H1 (cell line): ENCODE data around the gene FGF11. TPM values are rescaled to one million over a fixed set of nuclear protein-coding genes. Genes with fewer than 3 reads are reported as not detected.

ENCODE experiments used
- CTCF ChIA-PET: fragments of 300-600 bp; sonication (Branson Sonifier 250); formaldehyde crosslinking; loops from one replicate; lab custom pipeline; 2021; ENCODE audit not compliant: partially characterized antibody; lab: Charles Lee
- POLR2A ChIA-PET: fragments of 300-600 bp; sonication (Branson Sonifier 250); formaldehyde crosslinking; loops from one replicate; lab custom pipeline; 2021; ENCODE audit warnings: inconsistent platforms; ENCODE audit not compliant: partially characterized antibody; lab: Charles Lee
- DNase-seq, 2 experiments: peaks; one replicate each; pipeline versions ENCODE4 v3.0.0 to v3.0.0-alpha.2; 2010 to 2022; ENCODE audit warnings: low spot score in 2 of 2, low read depth in 1 of 2, mixed read lengths in 1 of 2
- FAIRE-seq: peaks from 2 replicates; lab custom pipeline; 2011; peaks lifted over from hg19 to GRCh38; lab: Jason Lieb, UNC
- H2AFZ ChIP-seq: 2 replicates; pipeline ENCODE4 v1.8.1; 2012; ENCODE audit warnings: low read length, inconsistent platforms
- H2AK5ac ChIP-seq: 2 replicates; pipeline ENCODE4 v1.6.1; 2013; ENCODE audit warnings: low read depth, low read length
- H2BK120ac ChIP-seq: replicated peaks from 2 replicates; pipeline ENCODE3; 2013; ENCODE audit warnings: low read depth, low read length, inconsistent platforms
- H2BK12ac ChIP-seq: 2 replicates; pipeline ENCODE4 v1.6.1; 2013; ENCODE audit warnings: low read depth, low read length
- H2BK15ac ChIP-seq: 2 replicates; pipeline ENCODE4 v1.6.1; 2013; ENCODE audit warnings: low read length
- H2BK20ac ChIP-seq: 2 replicates; pipeline ENCODE4 v1.6.1; 2013; ENCODE audit warnings: low read length
- H2BK5ac ChIP-seq: 2 replicates; pipeline ENCODE4 v1.6.1; 2013; ENCODE audit warnings: low read depth, low read length
- H3K14ac ChIP-seq: 2 replicates; pipeline ENCODE4 v1.6.1; 2013; ENCODE audit warnings: inconsistent platforms; ENCODE audit not compliant: insufficient read length
- H3K18ac ChIP-seq: 2 replicates; pipeline ENCODE4 v1.6.1; 2013; ENCODE audit warnings: low read length; ENCODE audit errors: extremely low read depth
- H3K23ac ChIP-seq: 2 replicates; pipeline ENCODE4 v1.6.1; 2013; ENCODE audit warnings: inconsistent platforms; ENCODE audit not compliant: insufficient read length
- H3K23me2 ChIP-seq: 2 replicates; pipeline ENCODE4 v1.6.1; 2013; ENCODE audit warnings: low read depth, low read length
- H3K27ac ChIP-seq: 2 replicates; pipeline ENCODE4 v1.6.1; 2011; ENCODE audit warnings: low read depth, low read length, inconsistent platforms
- H3K27me3 ChIP-seq, 4 experiments: replicated peaks in 1 of 4; 1 replicate in 1 of 4; 2 replicates in 3 of 4; pipeline versions ENCODE4 v1.6.1 to v1.8.1; 2011 to 2013; ENCODE audit warnings: low read length in 3 of 4, mild to moderate bottlenecking in 3 of 4, inconsistent platforms in 2 of 4, mixed read lengths in 2 of 4, moderate library complexity in 1 of 4; ENCODE audit not compliant: control insufficient read depth in 3 of 4, insufficient read depth in 3 of 4; ENCODE audit errors: extremely low read depth in 1 of 4
- H3K36me3 ChIP-seq, 4 experiments: 2 replicates each; pipeline versions ENCODE4 v1.6.1 to v1.8.1; 2011 to 2013; ENCODE audit warnings: mild to moderate bottlenecking in 4 of 4, low read length in 3 of 4, moderate library complexity in 2 of 4, control low read depth in 1 of 4, inconsistent platforms in 1 of 4; ENCODE audit not compliant: insufficient read depth in 4 of 4, control insufficient read depth in 2 of 4
- H3K4ac ChIP-seq: replicated peaks from 2 replicates; pipeline ENCODE3; 2013; ENCODE audit warnings: low read length, low read depth, mixed read lengths, inconsistent platforms; ENCODE audit not compliant: insufficient read length
- H3K4me1 ChIP-seq, 4 experiments: replicated peaks in 1 of 4; 1 replicate in 1 of 4; 2 replicates in 3 of 4; pipeline versions ENCODE4 v1.6.1 to v1.8.1; 2011 to 2013; ENCODE audit warnings: low read length in 3 of 4, inconsistent platforms in 2 of 4, mixed read lengths in 1 of 4; ENCODE audit not compliant: insufficient read depth in 4 of 4, control insufficient read depth in 3 of 4
- H3K4me2 ChIP-seq, 2 experiments: 2 replicates each; pipeline versions ENCODE4 v1.6.1 to v1.8.1; 2011 to 2013; ENCODE audit warnings: low read depth in 2 of 2, low read length in 2 of 2, control low read depth in 1 of 2, inconsistent platforms in 1 of 2, mild to moderate bottlenecking in 1 of 2; ENCODE audit not compliant: insufficient read depth in 1 of 2
- H3K4me3 ChIP-seq, 4 experiments: fragments of 200-600, 300-600 bp in 1 of 4; sonication (generic), shearing (Covaris generic), sonication (Bioruptor Twin) in 1 of 4; 2 replicates each; pipeline versions ENCODE4 v1.5.1 to v1.8.1; 2011 to 2016; ENCODE audit warnings: low read length in 4 of 4, low read depth in 3 of 4, control low read depth in 2 of 4, inconsistent platforms in 2 of 4, mild to moderate bottlenecking in 2 of 4, mixed read lengths in 1 of 4, moderate library complexity in 1 of 4; ENCODE audit not compliant: insufficient read depth in 2 of 4; ENCODE audit errors: extremely low read depth in 1 of 4
- H3K56ac ChIP-seq: replicated peaks from 2 replicates; pipeline ENCODE3; 2013; ENCODE audit warnings: low read depth, mild to moderate bottlenecking, mixed read lengths, low read length, inconsistent platforms; ENCODE audit not compliant: insufficient read length
- H3K79me1 ChIP-seq: 2 replicates; pipeline ENCODE4 v1.6.1; 2013; ENCODE audit warnings: low read depth, low read length, control low read depth
- H3K79me2 ChIP-seq, 2 experiments: 2 replicates each; pipeline versions ENCODE4 v1.6.1 to v1.8.1; 2012 to 2013; ENCODE audit warnings: low read length in 2 of 2, mild to moderate bottlenecking in 2 of 2, inconsistent platforms in 1 of 2; ENCODE audit not compliant: insufficient read depth in 2 of 2, control insufficient read depth in 1 of 2
- H3K9ac ChIP-seq, 4 experiments: replicated peaks in 1 of 4; 1 replicate in 1 of 4; 2 replicates in 3 of 4; pipeline versions ENCODE4 v1.6.1 to v1.8.1; 2011 to 2013; ENCODE audit warnings: low read depth in 3 of 4, low read length in 3 of 4, control low read depth in 2 of 4, mild to moderate bottlenecking in 2 of 4, moderate library complexity in 2 of 4, inconsistent platforms in 1 of 4; ENCODE audit errors: extremely low read depth in 1 of 4
- H3K9me3 ChIP-seq, 2 experiments: 2 replicates each; pipeline versions ENCODE4 v1.6.1 to v1.8.1; 2012 to 2013; ENCODE audit warnings: mild to moderate bottlenecking in 2 of 2, moderate library complexity in 2 of 2, control low read depth in 1 of 2, inconsistent platforms in 1 of 2, low read depth in 1 of 2, low read length in 1 of 2, mixed read lengths in 1 of 2; ENCODE audit not compliant: insufficient read depth in 2 of 2
- H4K20me1 ChIP-seq, 2 experiments: replicated peaks in 1 of 2; 2 replicates each; pipeline versions ENCODE3 to v1.8.1; 2011 to 2013; ENCODE audit warnings: inconsistent platforms in 2 of 2, low read length in 2 of 2, mild to moderate bottlenecking in 1 of 2; ENCODE audit not compliant: insufficient read depth in 2 of 2, control insufficient read depth in 1 of 2
- H4K5ac ChIP-seq: 2 replicates; pipeline ENCODE4 v1.6.1; 2013; ENCODE audit warnings: low read length, low read depth, mixed read lengths, inconsistent platforms; ENCODE audit not compliant: insufficient read length
- H4K8ac ChIP-seq: 2 replicates; pipeline ENCODE4 v1.8.0; 2013; ENCODE audit warnings: mild to moderate bottlenecking, moderate library complexity, low read length, inconsistent platforms; ENCODE audit not compliant: insufficient read depth; ENCODE audit errors: extremely low read depth
- H4K91ac ChIP-seq: replicated peaks from 2 replicates; pipeline ENCODE3; 2013; ENCODE audit warnings: low read length, mixed read lengths, inconsistent platforms; ENCODE audit not compliant: insufficient read length
- CTBP2 ChIP-seq: IDR thresholded peaks from 2 replicates; pipeline ENCODE4 v1.7.0; 2011; ENCODE audit warnings: borderline replicate concordance, mild to moderate bottlenecking, moderate library complexity, mixed read lengths, low read length; ENCODE audit not compliant: insufficient read depth, insufficient read length
- EGR1 ChIP-seq: IDR thresholded peaks from 2 replicates; pipeline ENCODE4 v1.6.1; 2011; ENCODE audit warnings: low read depth, low read length, borderline replicate concordance
- JUND ChIP-seq: IDR thresholded peaks from 2 replicates; pipeline ENCODE4 v1.6.1; 2011; ENCODE audit warnings: mild to moderate bottlenecking, improper control_type of control experiment, low read length
- RFX5 ChIP-seq: IDR thresholded peaks from 2 replicates; pipeline ENCODE4 v1.6.1; 2011; ENCODE audit warnings: low read depth, low read length, improper control_type of control experiment, borderline replicate concordance
- SIN3A ChIP-seq, 2 experiments: IDR thresholded peaks in 1 of 2; conservative IDR thresholded peaks in 1 of 2; 2 replicates each; pipeline ENCODE4 v1.6.1; 2011 to 2012; ENCODE audit warnings: low read length in 2 of 2, improper control_type of control experiment in 1 of 2, low read depth in 1 of 2, mild to moderate bottlenecking in 1 of 2
- SUZ12 ChIP-seq: fragments of 200-600 bp; sonication (generic); IDR thresholded peaks from 2 replicates; pipeline ENCODE4 v1.6.1; 2012; ENCODE audit warnings: mild to moderate bottlenecking, inconsistent platforms, low read length, moderate library complexity, mixed read lengths
- TCF12 ChIP-seq: IDR thresholded peaks from 2 replicates; pipeline ENCODE4 v1.6.1; 2011; ENCODE audit warnings: low read depth, mild to moderate bottlenecking, low read length
- WGBS, 2 experiments: shearing (Covaris generic) in 1 of 2; methylation state at CpG; one replicate each; pipeline versions ENCODE4 v1.1.6 to v1.1.7; 2013 to 2015; ENCODE audit warnings: low lambda C conversion rate in 2 of 2, mixed read lengths in 2 of 2, inconsistent platforms in 1 of 2, low coverage in 1 of 2, missing lambda C conversion rate in 1 of 2; ENCODE audit not compliant: insufficient replicate concordance in 2 of 2, insufficient coverage in 1 of 2, insufficient read length in 1 of 2; ENCODE audit errors: extremely low coverage in 1 of 2, missing lambda C conversion rate in 1 of 2; 5-methylcytosine and 5-hydroxymethylcytosine counted together
- polyA plus RNA-seq, 7 experiments: library from polyadenylated mRNA; depleted of rRNA in 3 of 7; stranded (reverse) in 5 of 7; unstranded in 2 of 7; fragments of >200 nt in 5 of 7; fragments of 200-250 nt in 2 of 7; gene quantifications; 1 replicate in 5 of 7; 2 replicates in 1 of 7; 4 replicates in 1 of 7; pipeline versions ENCODE4 v1.2.1 to v1.2.3, GENCODE V29; 2011 to 2013; ENCODE audit warnings: missing spikeins in 2 of 7, mixed read lengths in 2 of 7
- total RNA-seq: library from RNA; stranded (reverse); fragmentation: NEBNext Ultra II Directional; extraction: Animal tissue kit (Norgen Biotek cat#: 25700); gene quantifications from 2 replicates; pipeline ENCODE4 v1.2.1, GENCODE V29; 2021
- TF ChIP-seq, protein P1 (sequence below): IDR thresholded peaks from 2 replicates; pipeline ENCODE4 v1.6.1; 2012; ENCODE audit warnings: inconsistent platforms
- TF ChIP-seq, protein P2 (sequence below): IDR thresholded peaks from 2 replicates; pipeline ENCODE4 v1.6.1; 2011; ENCODE audit warnings: low read length, improper control_type of control experiment

FGF11 gene
- total and polyA plus RNA-seq, 2 of the 8 experiments (the other 6 are each of a cell fraction or from before 2014, with no cell fraction given) = 11.8 to 26.1 TPM

DNA sequence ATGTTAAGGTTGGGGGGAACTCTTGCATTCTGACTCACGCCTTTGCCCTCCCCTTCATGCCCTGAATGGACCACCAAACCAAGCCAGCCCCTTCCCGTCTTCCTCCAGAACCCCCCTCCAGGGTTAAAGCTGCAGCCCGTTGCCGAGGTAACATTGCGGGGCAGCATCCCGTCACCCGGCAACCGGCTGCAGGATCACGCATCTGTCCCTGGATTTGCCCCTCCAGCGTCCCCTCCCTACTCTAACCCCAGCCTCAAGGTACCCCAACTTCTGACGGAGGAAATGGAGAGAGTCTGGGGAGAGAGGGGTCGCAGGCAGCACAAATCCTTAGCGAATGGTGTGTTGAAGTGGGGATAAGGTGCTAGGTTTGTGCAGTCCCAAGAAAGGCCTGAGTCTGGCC, 32.2 kb upstream of the FGF11 start:
- H2BK20ac ChIP-seq = no peak overlapping the region
- H3K23ac ChIP-seq = no peak overlapping the region
- peak overlapping the region; percentile 1 to 90; a peak in 2 of 4 replicates for H3K4me2 ChIP-seq
- no peak for FAIRE-seq
- no peak overlapping the region for H4K8ac ChIP-seq
- no peak overlapping the region for H3K27ac ChIP-seq
- peaks cover 2 to 19% (median 17%) of the 10 kb centered on the region in 4 experiments; a peak in 5 of 8 replicates for H3K36me3 ChIP-seq
- peaks cover 17% of the 10 kb centered on the region; the same call in 1 of the 2 replicates for H3K23me2 ChIP-seq
- H2BK12ac ChIP-seq = no peak overlapping the region
- no peak overlapping the region for H3K56ac ChIP-seq
- no peak overlapping the region for H3K9ac ChIP-seq
- H3K79me1 ChIP-seq = peaks cover 4% of the 10 kb centered on the region; the same call in 1 of the 2 replicates
- H3K4ac ChIP-seq = no peak overlapping the region
- peaks cover 0 to 23% of the 10 kb centered on the region in 2 experiments for H4K20me1 ChIP-seq
- H4K91ac ChIP-seq = no peak overlapping the region
- H3K27me3 ChIP-seq = no peaks in the 10 kb centered on the region; a peak in 1 of 7 replicates
- H2BK120ac ChIP-seq = no peak overlapping the region
- no peak overlapping the region for H3K4me3 ChIP-seq
- peaks cover 0 to 8% of the 10 kb centered on the region in 2 experiments; a peak in 1 of 4 replicates for H3K79me2 ChIP-seq
- H4K5ac ChIP-seq = no peak overlapping the region
- peaks cover 0 to 19% (median 13%) of the 10 kb centered on the region in 4 experiments; a peak in 5 of 7 replicates for H3K4me1 ChIP-seq
- H3K14ac ChIP-seq = no peak overlapping the region
- DNase-seq = no peak
- POLR2A ChIA-PET = interaction anchor here (0.6 to 8.2 kb wide), 17 partner anchors 9 to 151 kb away, joined by 3 to 66 read pairs (median 4); partner anchors contain the start of genes ACAP1, FGF11, TMEM102 and TNFSF13
- TF ChIP-seq, protein P1, sequence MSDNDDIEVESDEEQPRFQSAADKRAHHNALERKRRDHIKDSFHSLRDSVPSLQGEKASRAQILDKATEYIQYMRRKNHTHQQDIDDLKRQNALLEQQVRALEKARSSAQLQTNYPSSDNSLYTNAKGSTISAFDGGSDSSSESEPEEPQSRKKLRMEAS = no peak
- TF ChIP-seq TCF12 = no peak
- no peak for TF ChIP-seq JUND
- TF ChIP-seq EGR1 = no peak
- TF ChIP-seq RFX5 = no peak
- no peak for TF ChIP-seq SUZ12
- TF ChIP-seq, protein P2, sequence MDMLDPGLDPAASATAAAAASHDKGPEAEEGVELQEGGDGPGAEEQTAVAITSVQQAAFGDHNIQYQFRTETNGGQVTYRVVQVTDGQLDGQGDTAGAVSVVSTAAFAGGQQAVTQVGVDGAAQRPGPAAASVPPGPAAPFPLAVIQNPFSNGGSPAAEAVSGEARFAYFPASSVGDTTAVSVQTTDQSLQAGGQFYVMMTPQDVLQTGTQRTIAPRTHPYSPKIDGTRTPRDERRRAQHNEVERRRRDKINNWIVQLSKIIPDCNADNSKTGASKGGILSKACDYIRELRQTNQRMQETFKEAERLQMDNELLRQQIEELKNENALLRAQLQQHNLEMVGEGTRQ = no peak
- no peak for TF ChIP-seq SIN3A (conservative IDR thresholded peaks at IDR 0.05 in 1 of 2, IDR thresholded peaks at IDR 0.05 in 1 of 2; ENCODE audit: low read depth in 1 of 2, low read length in 2 of 2)
- TF ChIP-seq CTBP2 = no peak
- TF ChIP-seq, all 59 proteins: peak for 0
- no peak overlapping the region for H2BK5ac ChIP-seq
- no peak overlapping the region for H2AK5ac ChIP-seq
- H2BK15ac ChIP-seq = no peak overlapping the region
- H3K9me3 ChIP-seq = no peaks in the 10 kb centered on the region
- no peak overlapping the region for H3K18ac ChIP-seq
- H2AFZ ChIP-seq = no peak overlapping the region
- CTCF ChIA-PET = interaction anchor here (1.1 to 2.9 kb wide), 7 partner anchors 14 to 154 kb away, joined by 3 to 15 read pairs (median 3); partner anchors contain the start of gene SPEM1
- 75% methylated on average over 13 of the region's 13 CpGs; no CpG with 5 or more reads in 1 of the 2 experiments for WGBS, 2 experiments
